Stimulated activated CD8-positive, alpha-beta memory T cell treated with anti-CD3 and anti-CD28 coated beads, Interleukin-12 subunit alpha, Interleukin-12 subunit beta, amount 100 ng/mL, for 1 hour (primary cell): ENCODE results near the gene SLC39A13.

ENCODE experiments used
- DNase-seq: peaks from one replicate; pipeline ENCODE4 v3.0.0-alpha.2; 2020; ENCODE audit warnings: low read depth

The SLC39A13 gene

DNA sequence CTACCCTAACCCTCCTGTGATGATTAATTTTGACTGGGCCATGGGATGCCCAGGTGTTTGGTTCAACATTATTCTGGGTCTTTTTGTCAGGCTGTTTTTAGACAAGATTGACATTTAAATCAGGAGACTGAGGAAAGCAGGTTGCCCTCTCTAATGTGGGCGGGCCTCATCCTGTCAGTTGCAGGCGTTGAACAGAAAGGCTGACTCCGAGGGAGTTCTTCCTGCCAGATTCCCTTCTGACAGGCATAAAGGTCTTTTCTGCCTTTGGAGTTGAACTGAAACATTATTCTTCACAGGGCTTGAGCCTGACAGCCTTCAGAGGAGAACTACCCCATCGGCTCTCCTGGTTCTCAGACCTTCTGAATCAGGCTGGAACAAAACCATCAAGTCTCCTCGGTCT, 22.1 kb downstream of the SLC39A13 start:
- no peak for DNase-seq

DNA sequence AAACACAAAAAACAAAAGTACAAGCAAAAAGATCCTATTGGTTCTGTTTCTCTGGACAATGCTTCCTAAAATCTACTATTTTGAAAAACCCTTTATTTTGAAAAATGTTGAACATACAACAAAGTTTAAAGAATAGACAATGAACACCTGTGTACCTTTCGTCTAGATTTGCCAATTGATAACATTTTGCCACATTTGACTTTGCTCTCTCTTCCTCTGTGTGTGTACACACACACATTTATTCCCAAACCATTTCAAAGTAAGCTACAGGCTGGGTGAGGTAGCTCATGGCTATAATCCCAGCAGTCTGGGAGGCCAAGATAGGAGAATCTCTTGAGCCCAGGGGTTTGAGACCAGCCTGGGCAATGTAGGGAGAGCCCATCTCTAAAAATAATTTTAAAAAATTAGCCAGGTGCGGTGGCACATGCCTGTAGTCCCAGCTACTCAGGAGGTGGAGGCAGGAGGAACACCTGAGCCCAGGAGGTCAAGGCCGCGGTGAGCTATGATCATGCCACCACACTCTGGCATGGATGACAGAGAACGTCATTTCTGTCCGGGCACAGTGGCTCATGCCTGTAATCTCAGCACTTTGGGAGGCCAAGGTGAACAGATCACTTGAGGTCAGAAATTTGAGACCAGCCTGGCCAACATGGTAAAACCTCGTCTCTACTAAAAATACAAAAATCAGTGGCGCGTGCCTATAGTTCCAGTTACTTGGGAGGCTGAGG, 23.1 kb downstream of the SLC39A13 start:
- no peak for DNase-seq

DNA sequence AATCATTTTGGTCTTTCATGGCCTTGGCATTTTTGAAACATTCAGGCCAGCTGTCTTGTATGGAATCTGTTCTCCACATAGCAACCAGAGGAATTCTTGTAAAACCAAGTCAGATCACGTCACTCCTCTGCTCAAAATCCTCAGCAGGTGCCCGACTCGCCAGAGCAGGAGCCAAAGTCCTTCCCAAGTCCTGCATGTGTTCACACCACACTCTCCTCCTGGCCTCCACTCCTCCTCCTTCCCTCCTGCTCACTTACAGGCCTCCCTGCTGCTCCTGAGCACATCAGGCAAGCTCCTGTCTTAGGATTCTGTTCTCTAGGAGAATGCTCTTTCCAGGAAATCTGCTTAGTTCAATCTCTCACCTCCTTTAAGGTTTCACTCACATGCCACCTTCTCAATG, 24.8 kb downstream of the SLC39A13 start:
- DNase-seq: no peak

DNA sequence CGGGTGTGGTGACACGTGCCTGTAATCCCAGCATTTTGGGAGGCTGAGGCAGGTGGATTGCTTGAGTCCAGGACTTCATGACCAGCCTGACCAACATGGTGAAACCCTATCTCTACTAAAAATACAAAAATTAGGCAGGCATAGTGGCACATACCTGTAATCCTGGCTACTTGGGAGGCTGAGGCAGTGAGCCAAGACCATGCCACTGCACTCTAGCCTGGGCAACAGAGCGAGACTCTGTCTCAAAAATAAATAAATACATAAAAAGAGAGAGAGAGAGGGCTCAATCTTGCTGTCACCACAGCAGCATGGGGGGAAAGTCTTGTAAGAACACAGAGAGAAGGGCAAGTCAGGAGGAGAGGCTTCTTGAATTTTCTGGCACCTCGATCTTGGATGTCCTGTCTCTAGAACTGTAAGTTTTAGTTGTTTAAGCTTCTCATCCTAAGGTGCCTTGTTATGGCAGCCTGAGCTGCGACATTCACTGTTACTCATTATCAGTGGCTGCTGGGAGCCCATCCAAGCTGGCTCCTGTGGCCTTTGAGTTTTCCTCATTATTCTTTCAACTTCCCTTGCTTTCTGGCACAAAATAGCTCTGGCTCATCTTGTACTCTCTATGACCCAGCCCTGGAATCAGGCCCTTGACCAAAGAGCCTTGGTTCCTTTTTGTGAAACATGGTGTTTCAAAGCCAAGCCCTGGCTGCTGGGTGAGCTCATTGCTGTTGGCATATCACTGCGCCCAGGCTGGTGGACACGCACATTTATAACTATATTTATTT, 25.8 kb downstream of the SLC39A13 start:
- DNase-seq: no peak

DNA sequence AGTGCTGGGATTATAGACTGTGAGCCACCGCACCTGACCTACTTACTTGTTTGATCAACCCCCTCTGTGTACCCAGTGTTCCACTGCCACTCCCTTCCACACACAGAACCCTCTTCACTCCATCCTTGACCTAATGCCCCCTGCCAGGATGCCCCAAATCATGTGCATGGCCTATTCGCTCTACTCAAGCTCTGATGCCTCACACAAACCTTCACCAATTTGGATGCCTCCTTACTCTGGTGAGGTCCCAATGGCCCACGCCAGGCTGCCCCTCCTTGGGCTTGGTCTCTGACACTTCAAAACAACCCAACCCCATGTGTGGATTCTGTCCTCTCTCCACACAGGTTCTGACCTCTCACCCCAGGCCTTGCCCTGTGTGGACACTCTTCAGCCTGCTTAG, 27.3 kb downstream of the SLC39A13 start:
- DNase-seq: no peak

DNA sequence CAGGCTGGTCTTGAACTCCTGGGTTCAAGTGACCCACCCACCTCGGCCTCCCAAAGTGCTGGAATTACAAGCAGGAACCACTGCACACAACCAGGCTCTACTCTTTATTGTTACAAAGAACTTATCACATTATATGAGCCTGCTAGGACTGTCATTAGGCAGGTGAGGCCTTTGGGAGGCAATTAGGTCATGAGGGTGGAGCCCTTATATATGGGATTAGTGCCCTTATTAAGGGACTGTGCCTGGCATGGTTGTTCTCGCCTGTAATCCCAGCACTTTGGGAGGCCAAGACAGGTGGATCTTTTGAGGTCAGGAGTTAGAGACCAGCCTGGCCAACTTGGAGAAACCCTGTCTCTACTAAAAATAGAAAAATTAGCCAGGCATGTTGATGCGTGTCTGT, 28.3 kb downstream of the SLC39A13 start:
- DNase-seq: no peak

DNA sequence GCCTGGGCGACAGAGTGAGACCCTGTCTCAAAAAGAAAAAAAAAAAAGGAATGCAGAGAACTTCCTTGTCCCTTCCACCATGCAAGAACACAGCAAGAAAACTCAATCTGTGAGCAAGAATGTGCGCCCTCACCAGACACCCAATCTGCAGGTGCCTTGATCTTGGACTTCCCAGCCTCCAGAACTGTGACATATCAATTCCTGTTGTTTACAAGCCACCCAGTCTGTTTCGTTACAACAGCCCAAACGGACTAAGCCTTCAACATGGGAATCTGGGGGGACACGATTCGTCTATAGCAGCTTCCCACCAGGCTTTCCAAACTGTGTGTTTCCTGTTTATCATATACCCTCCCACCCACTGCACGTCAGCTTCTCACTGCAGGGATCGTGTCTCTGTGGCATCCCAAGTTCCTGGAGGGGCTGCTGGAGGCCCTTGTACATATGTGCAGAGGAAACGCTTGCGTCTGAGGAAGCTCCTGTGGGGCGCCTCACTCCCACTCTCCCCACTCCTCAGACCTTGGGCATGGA, 28.9 kb downstream of the SLC39A13 start:
- DNase-seq: no peak

DNA sequence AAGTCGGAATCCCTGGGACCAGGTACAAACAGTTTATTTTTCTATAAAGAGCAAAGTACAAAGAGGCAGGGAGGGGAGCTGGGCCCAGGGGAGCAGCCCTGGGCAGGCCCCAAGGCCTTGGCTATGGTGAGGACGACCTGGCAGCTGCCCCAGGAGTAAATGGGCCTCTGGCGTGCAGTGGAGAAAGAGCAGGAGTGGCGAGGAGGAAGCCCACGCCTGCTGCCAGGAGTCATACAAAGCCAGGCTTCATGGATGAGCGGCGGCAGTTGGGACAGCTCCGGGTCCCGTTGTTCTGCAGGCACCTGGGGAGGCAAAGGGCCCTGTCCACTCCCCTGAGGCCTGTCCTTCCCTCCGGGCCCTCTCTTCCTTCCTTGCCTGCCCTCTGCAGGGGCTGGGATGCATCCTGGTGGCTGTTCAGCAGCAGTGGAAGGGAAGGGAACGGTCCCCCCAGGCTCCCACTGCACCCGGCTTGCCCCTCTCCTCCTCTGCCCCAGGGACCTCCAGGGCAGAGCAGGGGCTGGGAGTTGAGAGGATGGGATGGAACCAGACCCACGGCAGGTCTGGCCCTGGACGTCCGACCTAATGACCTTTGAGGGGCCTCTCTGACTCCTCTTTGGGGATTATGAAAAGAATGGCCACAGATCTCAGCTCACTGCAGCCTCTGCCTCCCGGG, 29.5 kb downstream of the SLC39A13 start:
- no peak for DNase-seq

DNA sequence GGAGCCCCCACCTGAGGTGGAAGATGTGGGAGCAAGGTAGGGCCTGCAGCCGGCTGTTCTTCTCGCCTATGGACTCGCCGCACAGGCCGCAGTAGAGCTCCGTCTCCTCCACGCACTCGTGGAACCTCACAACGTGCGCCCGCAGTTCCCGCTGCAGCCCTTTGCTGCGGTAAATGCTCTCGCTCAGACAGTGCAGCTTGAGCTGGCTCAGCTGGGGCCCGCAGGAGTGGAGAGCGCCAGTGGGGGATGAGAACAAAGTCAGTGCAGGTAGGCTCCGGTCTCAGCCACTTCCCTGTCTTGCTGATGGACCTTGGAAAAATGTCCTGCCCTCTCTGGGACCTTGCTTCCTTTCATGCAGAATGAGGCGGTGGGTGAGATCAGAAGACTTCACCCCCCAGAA, 30.3 kb downstream of the SLC39A13 start:
- DNase-seq: no peak

DNA sequence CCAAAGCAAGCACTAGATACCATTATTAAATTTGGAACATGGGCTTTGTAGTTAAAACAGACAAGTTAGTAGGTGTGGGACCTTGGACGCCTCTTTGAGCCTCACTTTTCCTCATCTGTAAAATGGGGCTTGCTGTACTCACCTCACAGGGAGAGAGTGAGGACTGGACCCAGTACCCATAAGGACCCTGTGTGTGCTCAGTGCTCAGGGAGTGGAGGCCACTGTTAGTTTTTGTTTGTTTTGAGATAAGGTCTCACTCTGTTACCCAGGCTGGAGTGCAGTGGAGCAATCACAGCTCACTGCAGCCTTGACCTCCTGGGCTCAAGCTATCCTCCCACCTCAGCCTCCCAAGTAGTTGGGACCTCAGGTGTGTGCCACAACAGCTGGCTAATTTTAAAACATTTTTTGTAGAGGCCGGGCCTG, 31.7 kb downstream of the SLC39A13 start:
- DNase-seq: no peak

DNA sequence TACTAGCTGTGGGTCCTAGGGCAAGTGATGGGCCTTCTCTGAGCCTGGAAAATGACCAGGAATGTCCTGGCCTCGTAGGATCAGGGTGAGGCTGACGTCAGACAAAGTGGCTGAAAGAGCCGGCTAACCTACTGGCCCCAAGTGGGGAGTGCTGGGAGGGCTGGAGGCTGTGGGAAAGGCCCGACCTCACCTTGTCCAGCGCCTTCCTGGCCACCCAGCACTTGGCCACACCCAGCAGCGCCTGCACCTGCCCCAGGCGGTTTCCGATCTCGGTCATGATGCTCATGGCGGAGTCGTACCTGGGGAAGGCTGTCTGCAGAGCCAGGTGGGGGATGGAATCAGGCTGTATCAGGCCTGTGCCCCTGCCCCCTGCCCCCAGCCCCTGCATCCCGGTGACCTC, 33.0 kb downstream of the SLC39A13 start:
- DNase-seq: no peak

DNA sequence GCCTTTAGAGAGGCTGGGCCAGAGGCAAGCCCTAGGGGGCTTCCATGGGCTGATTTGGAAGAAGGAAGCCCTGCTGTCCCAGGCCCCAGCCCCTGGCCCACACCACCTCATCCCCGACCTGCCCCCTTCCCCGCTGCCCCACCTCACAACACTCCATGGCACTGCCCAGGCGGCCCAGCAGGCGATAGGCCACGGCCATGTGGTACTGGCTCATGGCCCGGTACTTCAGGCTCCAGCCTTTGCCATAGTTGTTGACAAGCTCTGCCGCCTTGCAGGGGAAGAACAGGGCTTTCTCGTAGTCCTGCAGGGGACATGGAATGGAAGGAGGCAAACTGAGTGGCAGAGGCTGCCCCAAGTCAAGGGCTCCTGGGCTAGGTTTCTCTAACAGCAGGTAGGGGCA, 34.1 kb downstream of the SLC39A13 start:
- no peak for DNase-seq

DNA sequence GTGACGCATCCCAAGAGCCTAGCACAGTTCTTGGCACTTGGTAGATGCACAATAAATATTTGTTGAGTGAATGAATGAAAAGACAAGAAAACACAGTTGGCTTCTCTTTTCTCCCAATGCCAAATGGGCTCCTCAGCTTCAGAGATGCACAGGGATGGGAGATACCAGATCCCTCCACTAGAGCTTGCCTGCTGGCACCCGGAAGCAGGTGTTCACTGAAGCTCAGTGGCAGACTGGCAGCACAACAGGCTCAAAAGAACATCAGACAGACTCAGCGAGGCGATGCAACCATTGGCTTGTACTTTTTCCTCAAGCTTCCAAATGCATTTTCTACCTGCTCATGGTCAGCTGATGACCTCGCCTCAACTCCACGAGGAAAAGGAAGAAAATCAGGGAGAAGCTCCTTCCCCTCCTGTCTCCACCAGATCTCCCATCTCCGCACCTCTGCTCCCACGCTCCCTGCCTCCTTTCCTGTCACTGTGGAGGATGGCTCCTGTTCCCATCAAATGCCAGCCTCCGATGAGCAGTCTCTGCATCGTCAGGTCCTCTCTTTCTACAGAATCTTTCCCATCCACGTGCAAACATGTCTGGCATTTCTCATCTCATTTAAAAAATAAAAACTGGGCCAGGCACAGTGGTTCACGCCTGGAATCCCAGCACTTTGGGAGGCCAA, 34.8 kb downstream of the SLC39A13 start:
- DNase-seq: no peak

DNA sequence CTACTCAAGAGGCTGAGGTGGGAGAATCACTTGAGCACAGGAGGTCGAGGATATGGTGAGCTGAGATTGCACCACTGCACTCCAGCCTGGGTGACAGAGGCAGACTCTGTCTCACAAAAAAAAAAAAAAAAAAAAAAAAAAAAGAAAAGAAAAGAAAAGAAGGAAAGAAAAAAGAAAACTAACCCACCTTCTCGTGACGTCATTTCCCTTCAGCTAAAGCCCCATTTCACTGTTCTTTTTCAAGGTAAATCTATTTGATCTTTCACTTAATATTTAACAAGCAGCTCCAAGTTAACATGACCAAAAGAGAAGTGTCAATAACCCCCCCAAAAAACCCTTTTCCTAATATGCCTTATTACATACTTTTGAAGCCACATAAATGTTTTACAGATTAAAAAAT, 35.4 kb downstream of the SLC39A13 start:
- no peak for DNase-seq

DNA sequence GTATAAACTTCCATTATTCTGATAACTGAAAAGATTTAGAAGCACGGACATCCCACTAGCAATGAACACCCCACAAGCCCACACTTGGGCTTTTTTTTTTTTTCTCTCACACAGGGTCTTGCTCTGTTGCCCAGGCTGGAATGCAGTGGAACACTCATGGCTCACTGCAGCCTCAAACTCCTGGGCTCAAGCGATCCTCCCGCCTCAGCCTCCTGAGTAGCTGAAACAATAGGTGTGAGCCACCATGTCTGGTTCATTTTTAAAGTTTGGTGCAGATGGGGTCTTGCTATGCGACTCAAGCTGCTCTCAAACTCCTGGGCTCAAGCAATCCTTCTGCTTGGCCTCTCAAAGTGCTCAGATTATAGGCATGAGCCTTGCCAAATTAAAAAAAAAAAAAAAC, 37.5 kb downstream of the SLC39A13 start:
- DNase-seq: no peak

DNA sequence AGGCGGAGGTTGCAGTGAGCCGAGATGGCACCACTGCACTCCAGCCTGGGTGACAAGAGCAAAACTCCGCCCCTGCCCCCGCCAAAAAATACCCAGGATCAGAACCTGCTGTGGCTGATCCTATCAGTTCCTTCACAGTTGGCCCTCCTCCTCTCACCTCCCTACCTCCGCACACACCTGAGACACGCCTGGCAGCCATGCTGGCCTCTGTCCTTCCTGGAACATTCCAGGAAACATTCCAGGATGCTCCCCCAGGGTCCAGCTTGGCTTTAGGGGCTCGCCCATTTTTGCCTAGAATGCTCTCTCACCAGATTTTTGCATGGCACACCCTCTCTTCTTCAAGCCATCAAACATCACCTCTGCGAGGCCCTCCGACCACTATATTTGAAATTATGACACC, 38.4 kb downstream of the SLC39A13 start:
- no peak for DNase-seq

DNA sequence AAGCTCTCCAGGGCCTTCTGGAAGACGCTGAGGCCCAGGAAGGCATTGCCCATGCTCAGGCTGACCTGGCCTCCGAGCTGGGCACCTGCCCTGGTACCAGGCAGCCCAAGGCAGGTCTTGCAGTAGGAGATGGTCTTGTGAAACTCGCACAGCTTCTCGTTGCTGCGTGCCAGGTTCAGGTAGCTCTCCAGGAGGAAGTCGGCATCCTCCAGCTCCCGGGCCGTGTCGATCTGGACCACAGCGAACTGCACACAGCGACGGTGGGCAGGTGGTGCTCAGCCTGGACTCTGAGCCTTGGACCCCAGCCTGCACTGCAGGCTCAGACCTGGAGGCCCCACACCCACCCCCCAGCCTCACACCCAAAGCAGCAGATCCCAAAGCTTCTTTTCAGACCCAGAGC, 39.5 kb downstream of the SLC39A13 start:
- no peak for DNase-seq

DNA sequence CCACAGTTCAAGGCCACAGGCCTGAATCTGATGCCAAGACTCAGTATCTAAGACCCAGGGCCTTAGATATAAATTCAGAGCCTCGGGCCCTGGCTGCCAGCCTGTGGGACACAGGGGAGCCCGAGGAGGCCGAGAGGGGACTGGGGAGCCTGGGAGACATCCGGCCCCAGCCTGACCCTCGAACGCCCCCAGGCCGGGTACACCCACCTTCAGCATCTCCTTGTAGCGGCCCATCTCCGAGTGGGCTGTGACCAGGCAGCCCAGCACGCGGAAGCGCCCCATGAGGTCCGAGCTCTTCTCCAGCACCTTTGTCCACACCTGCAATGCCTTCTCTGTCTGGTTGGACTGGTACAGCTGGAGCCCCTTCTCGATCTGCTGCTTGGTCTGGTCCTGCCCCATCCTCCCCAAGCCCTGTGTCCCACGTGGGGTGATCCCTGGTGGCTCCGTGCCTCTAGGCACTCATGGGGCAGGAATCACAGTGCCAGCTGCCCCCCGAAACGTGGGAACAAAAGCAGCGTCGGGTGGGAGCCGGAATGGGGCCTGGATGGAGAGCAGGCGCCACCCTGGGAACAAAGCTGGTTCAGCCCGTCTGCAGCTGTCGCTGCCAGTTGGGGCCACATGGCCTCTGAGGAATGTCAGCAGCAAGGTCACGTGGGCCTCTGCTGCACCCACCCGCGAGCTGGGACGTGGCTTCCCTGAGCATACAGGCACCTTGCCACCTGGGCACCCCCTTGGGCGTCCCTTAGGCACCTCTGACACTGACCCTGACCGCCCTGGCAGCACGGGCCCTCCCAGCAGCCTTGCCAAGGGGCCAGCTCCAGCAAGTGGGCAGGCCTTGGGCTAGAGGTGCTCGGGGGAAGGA, 40.4 kb downstream of the SLC39A13 start, which contains the start of gene RAPSN:
Gene RAPSN (minus strand): TSS at position 571 of the 862 bp plus-strand sequence. CDS start 172 bp downstream, at position 399.
- DNase-seq: no peak

DNA sequence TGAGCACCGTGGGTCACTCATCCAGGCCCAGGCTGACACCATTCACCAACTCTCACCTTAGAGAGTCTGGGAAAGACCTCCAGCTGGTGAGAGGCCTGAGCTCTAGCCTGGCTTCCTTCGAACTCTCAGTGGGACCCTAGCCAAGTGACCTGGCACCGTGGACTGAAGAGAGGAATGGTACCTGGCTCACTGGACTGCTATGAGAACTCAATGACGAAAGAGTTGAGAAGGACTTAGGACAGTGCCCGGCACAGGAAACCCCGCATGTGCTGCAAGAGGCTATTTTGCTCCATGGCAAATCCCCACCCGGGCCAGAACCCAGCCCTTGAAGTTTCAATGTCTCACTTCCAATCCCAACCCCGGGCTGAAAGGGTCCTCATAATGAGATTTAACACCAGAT, 41.2 kb downstream of the SLC39A13 start:
- DNase-seq: no peak

DNA sequence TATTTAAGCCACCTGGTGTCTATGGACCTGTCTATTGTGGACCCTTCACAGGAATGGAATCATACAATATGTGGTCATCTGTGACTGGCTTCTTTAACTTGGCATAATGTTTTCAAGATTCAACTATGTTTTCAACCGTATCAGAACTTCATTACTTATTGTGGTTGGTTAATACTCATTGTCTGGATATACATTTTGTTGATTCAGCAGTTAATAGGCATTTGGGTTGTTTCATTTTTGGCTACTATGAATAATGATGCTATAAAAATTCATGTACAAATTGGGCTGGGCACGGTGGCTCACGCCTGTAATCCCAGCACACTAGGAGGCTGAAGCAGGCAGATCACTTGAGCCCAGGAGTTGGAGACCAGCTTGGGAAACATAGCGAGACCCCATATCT, 43.0 kb downstream of the SLC39A13 start:
- no peak for DNase-seq

DNA sequence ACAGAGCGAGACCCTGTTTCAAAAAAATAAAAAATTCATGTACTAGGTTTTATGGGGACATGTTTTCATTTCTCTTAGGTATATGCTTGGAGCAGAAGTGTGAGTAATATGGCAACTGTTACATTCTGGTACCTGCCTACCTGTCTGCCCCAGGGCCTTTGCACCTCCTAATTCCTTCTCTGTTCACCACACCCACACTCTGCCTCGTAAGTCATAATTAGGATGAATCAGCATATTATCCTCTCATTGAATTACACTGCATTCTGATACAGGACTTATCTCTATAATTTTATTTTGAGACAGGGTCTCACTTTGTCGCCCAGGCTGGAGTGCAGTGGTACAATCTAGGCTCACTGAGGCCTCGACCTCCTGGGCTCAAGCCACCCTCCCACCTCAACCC, 43.6 kb downstream of the SLC39A13 start:
- no peak for DNase-seq
